Measurements from ENCODE around the gene ADAMTSL4. TPM values are rescaled to one million over a fixed set of nuclear protein-coding genes. Genes with fewer than 3 reads are reported as not detected.

ADAMTSL4 gene
- total and polyA plus RNA-seq, 4 donors, result 23.2 to 104 (median 48.0) TPM

DNA sequence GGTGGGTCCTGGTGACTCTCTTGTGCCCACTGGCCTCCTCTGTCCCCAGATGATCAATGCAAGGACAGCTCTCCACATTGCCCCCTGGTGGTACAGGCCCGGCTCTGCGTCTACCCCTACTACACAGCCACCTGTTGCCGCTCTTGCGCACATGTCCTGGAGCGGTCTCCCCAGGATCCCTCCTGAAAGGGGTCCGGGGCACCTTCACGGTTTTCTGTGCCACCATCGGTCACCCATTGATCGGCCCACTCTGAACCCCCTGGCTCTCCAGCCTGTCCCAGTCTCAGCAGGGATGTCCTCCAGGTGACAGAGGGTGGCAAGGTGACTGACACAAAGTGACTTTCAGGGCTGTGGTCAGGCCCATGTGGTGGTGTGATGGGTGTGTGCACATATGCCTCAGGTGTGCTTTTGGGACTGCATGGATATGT is 10.8 kb downstream of the ADAMTSL4 start:
- Histone ChIP-seq H3K4me3 (no peak overlapping the region), H3K27ac (ENCODE audit: low read depth in 1 of 2, low read length in 1 of 2) (peak overlapping the region; percentile 93 to 96), H3K4me1 (ENCODE audit: control insufficient read depth in 5 of 5, insufficient read depth in 5 of 5, low read length in 5 of 5) (peaks cover 19 to 42% (median 28%) of the 10 kb centered on the region in 5 donors), H3K27me3 (ENCODE audit: control insufficient read depth in 3 of 3, insufficient read depth in 3 of 3, low read length in 2 of 3) (no peaks in the 10 kb centered on the region), H3K36me3 (ENCODE audit: control insufficient read depth in 4 of 4, insufficient read depth in 4 of 4, low read length in 4 of 4) (peaks cover 0 to 21% (median 7%) of the 10 kb centered on the region in 4 donors), H3K9ac (ENCODE audit: insufficient read depth in 1 of 2, low read length in 2 of 2) (peak overlapping the region in 1 of 2 donors; percentile 61), H3K9me3 (ENCODE audit: control insufficient read depth in 4 of 4, insufficient read depth in 3 of 4, low read length in 3 of 4) (no peaks in the 10 kb centered on the region)
- DNase-seq (peak; percentile 60 to 68 (median 67)), ATAC-seq (ENCODE audit: insufficient read depth, low FRiP score) (no peak)
- peak; percentile 62 for TF ChIP-seq CTCF (IDR thresholded peaks at IDR 0.05; ENCODE audit: control extremely low read depth, extremely low read depth)
- WGBS, 2 donors, result 24 to 31% methylated on average over 9 of the region's 9 CpGs

DNA sequence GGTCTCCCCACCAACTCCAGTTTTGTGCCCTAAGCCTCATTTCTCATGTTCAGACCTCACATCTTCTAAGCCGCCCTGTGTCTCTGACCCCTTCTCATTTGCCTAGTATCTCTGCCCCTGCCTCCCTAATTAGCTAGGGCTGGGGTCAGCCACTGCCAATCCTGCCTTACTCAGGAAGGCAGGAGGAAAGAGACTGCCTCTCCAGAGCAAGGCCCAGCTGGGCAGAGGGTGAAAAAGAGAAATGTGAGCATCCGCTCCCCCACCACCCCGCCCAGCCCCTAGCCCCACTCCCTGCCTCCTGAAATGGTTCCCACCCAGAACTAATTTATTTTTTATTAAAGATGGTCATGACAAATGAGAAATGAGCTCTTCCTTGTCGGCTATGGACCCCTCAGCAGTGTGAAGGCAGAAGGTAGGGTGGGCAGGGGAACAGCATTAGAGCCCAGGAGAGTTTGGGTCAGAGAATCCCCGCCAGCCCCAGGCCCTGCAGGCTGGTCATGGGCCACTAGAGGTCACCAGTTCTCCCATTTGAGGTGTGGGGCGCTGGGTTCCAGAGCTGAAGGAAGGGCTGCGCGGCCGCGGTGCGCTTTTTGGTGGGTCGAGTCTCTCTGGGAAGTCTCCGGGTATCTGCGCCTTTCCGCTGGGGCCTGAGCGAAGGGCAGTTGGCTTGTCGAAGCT is 11.5 kb downstream of the ADAMTSL4 start:
- Histone ChIP-seq H3K9ac (ENCODE audit: insufficient read depth in 1 of 2, low read length in 2 of 2) (peak overlapping the region; percentile 90 to 92), H3K9me3 (ENCODE audit: control insufficient read depth in 4 of 4, insufficient read depth in 3 of 4, low read length in 3 of 4) (no peaks in the 10 kb centered on the region), H3K27me3 (ENCODE audit: control insufficient read depth in 3 of 3, insufficient read depth in 3 of 3, low read length in 2 of 3) (no peaks in the 10 kb centered on the region), H3K27ac (ENCODE audit: low read depth in 1 of 2, low read length in 1 of 2) (peak overlapping the region; percentile 93 to 96), H3K4me3 (peak overlapping the region; percentile 47), H3K4me1 (ENCODE audit: control insufficient read depth in 5 of 5, insufficient read depth in 5 of 5, low read length in 5 of 5) (peaks cover 19 to 42% (median 28%) of the 10 kb centered on the region in 5 donors), H3K36me3 (ENCODE audit: control insufficient read depth in 4 of 4, insufficient read depth in 4 of 4, low read length in 4 of 4) (peaks cover 0 to 15% (median 3%) of the 10 kb centered on the region in 4 donors)
- ATAC-seq (ENCODE audit: insufficient read depth, low FRiP score) (peak; percentile 46), DNase-seq (peak in 2 of 3 donors; percentile 91 to 93)
- WGBS, 2 donors, result 17% methylated on average over 17 of the region's 17 CpGs
- TF ChIP-seq CTCF (IDR thresholded peaks at IDR 0.05; ENCODE audit: control extremely low read depth, extremely low read depth), result peak; percentile 72

- 0 to 1% methylated on average over 32 of the region's 32 CpGs for WGBS, 2 donors
- DNase-seq (peak; percentile 97 to 98 (median 98)), ATAC-seq (ENCODE audit: insufficient read depth, low FRiP score) (peak; percentile 82)
- no peak for TF ChIP-seq CTCF (IDR thresholded peaks at IDR 0.05; ENCODE audit: control extremely low read depth, extremely low read depth)
- H3K4me1 ChIP-seq (ENCODE audit: control insufficient read depth in 5 of 5, insufficient read depth in 5 of 5, low read length in 5 of 5), result peaks cover 19 to 43% (median 28%) of the 10 kb centered on the region in 5 donors
- peak overlapping the region; percentile 47 for H3K4me3 ChIP-seq
- H3K27me3 ChIP-seq (ENCODE audit: control insufficient read depth in 3 of 3, insufficient read depth in 3 of 3, low read length in 2 of 3), result no peaks in the 10 kb centered on the region
- no peaks in the 10 kb centered on the region for H3K9me3 ChIP-seq (ENCODE audit: control insufficient read depth in 4 of 4, insufficient read depth in 3 of 4, low read length in 3 of 4)
- H3K27ac ChIP-seq (ENCODE audit: low read depth in 1 of 2, low read length in 1 of 2), result peak overlapping the region; percentile 96 to 99
- H3K36me3 ChIP-seq (ENCODE audit: control insufficient read depth in 4 of 4, insufficient read depth in 4 of 4, low read length in 4 of 4), result peaks cover 0 to 15% (median 2%) of the 10 kb centered on the region in 4 donors
- peak overlapping the region; percentile 92 to 98 for H3K9ac ChIP-seq (ENCODE audit: insufficient read depth in 1 of 2, low read length in 2 of 2)
These were observed 12.2 kb downstream of the ADAMTSL4 start for GRCh38 chr1:150561254-150561973.
